IMR-90 (cell line): Measurements from ENCODE around the gene GPX5. TPM values are rescaled to one million over a fixed set of nuclear protein-coding genes. Genes with fewer than 3 reads are reported as not detected.

Source experiments
- ATAC-seq: fragments of 200-7000 bp; cut with Tn5 transposase; 2 replicates; pipeline ENCODE4 v1.9.1; 2020; ENCODE audit warnings: low read depth, mild to moderate bottlenecking, moderate library complexity
- BruUV-seq: library from RNA; stranded (reverse); fragments of 400-500 nt; replicated peaks from 2 replicates; lab custom pipeline; 2021; lab: Mats Ljungman, UMichigan
- CTCF ChIA-PET: fragments of 300-600 bp; formaldehyde crosslinking; extraction: SDS; loops from one replicate; lab custom pipeline; 2021; ENCODE audit warnings: antibody characterized with exemption; lab: Yijun Ruan, JAX
- POLR2A ChIA-PET: fragments of 300-600 bp; sonication (Branson Sonifier 250); formaldehyde crosslinking; loops from one replicate; lab custom pipeline; 2022; ENCODE audit warnings: antibody characterized with exemption; ENCODE audit not compliant: unreplicated experiment; lab: Charles Lee
- DNase-seq: peaks from one replicate; pipeline ENCODE4 v3.0.0; 2013
- H2AFZ ChIP-seq: replicated peaks from 2 replicates; pipeline ENCODE3; 2013; ENCODE audit warnings: low read length, mild to moderate bottlenecking; ENCODE audit not compliant: poor library complexity
- H2AK5ac ChIP-seq: 2 replicates; pipeline ENCODE4 v1.6.1; 2013; ENCODE audit warnings: low read depth, low read length, inconsistent platforms
- H2AK9ac ChIP-seq: replicated peaks from 2 replicates; pipeline ENCODE3; 2013; ENCODE audit warnings: mild to moderate bottlenecking, low read depth, low read length, moderate library complexity; ENCODE audit not compliant: poor library complexity
- H2BK120ac ChIP-seq: 2 replicates; pipeline ENCODE4 v1.6.1; 2013; ENCODE audit warnings: low read depth, low read length, inconsistent platforms
- H2BK15ac ChIP-seq: 3 replicates; pipeline ENCODE4 v1.6.1; 2013; ENCODE audit warnings: low read depth, low read length, inconsistent platforms
- H2BK20ac ChIP-seq: 2 replicates; pipeline ENCODE4 v1.6.1; 2013; ENCODE audit warnings: low read depth, mild to moderate bottlenecking, inconsistent platforms, low read length, moderate library complexity
- H2BK5ac ChIP-seq: 2 replicates; pipeline ENCODE4 v1.6.1; 2013; ENCODE audit warnings: mild to moderate bottlenecking, low read depth, low read length, inconsistent platforms; ENCODE audit not compliant: poor library complexity, severe bottlenecking
- H3K14ac ChIP-seq: replicated peaks from 2 replicates; pipeline ENCODE4 v1.6.1; 2013; ENCODE audit warnings: low read depth, low read length, inconsistent platforms
- H3K18ac ChIP-seq: 2 replicates; pipeline ENCODE4 v1.6.1; 2013; ENCODE audit warnings: low read depth, low read length, control low read depth
- H3K23ac ChIP-seq: 2 replicates; pipeline ENCODE4 v1.6.1; 2013; ENCODE audit warnings: low read depth, low read length, inconsistent platforms
- H3K27ac ChIP-seq: 2 replicates; pipeline ENCODE4 v1.5.1; 2013; ENCODE audit warnings: mild to moderate bottlenecking, control low read depth, low read length; ENCODE audit not compliant: insufficient read depth
- H3K27me3 ChIP-seq: 2 replicates; pipeline ENCODE4 v1.6.1; 2013; ENCODE audit warnings: low read length; ENCODE audit not compliant: control insufficient read depth, insufficient read depth
- H3K36me3 ChIP-seq: 2 replicates; pipeline ENCODE4 v1.6.1; 2013; ENCODE audit warnings: low read length, mixed read lengths; ENCODE audit not compliant: control insufficient read depth, insufficient read depth
- H3K4ac ChIP-seq: 2 replicates; pipeline ENCODE4 v1.6.1; 2013; ENCODE audit warnings: low read depth, low read length, inconsistent platforms
- H3K4me1 ChIP-seq: 2 replicates; pipeline ENCODE4 v1.6.1; 2013; ENCODE audit warnings: low read length, mixed read lengths; ENCODE audit not compliant: control insufficient read depth, insufficient read depth
- H3K4me2 ChIP-seq: 2 replicates; pipeline ENCODE4 v1.6.1; 2013; ENCODE audit warnings: low read depth, mild to moderate bottlenecking, control low read depth, low read length, moderate library complexity
- H3K4me3 ChIP-seq: 2 replicates; pipeline ENCODE4 v1.5.1; 2013; ENCODE audit warnings: low read depth, mild to moderate bottlenecking, control low read depth, low read length, moderate library complexity; ENCODE audit not compliant: insufficient read depth
- H3K56ac ChIP-seq: 2 replicates; pipeline ENCODE4 v1.6.1; 2013; ENCODE audit warnings: low read length, inconsistent platforms; ENCODE audit not compliant: insufficient read depth; ENCODE audit errors: extremely low read depth
- H3K79me1 ChIP-seq, 2 experiments: 2 replicates each; pipeline ENCODE4 v1.6.1; 2013; ENCODE audit warnings: low read length in 2 of 2, inconsistent platforms in 1 of 2, low read depth in 1 of 2
- H3K9ac ChIP-seq: 2 replicates; pipeline ENCODE4 v1.6.1; 2013; ENCODE audit warnings: low read depth, low read length, control low read depth
- H3K9me1 ChIP-seq: 2 replicates; pipeline ENCODE4 v1.6.1; 2013; ENCODE audit warnings: low read length, inconsistent platforms; ENCODE audit not compliant: insufficient read depth
- H3K9me3 ChIP-seq: 2 replicates; pipeline ENCODE4 v1.6.1; 2013; ENCODE audit warnings: low read length; ENCODE audit not compliant: control insufficient read depth, insufficient read depth
- H4K20me1 ChIP-seq: 2 replicates; pipeline ENCODE4 v1.6.1; 2013; ENCODE audit warnings: low read length, inconsistent platforms; ENCODE audit not compliant: insufficient read depth
- H4K5ac ChIP-seq: 2 replicates; pipeline ENCODE4 v1.6.1; 2013; ENCODE audit warnings: mild to moderate bottlenecking, low read depth, low read length, control low read depth
- H4K8ac ChIP-seq, 2 experiments: 2 replicates each; pipeline ENCODE4 v1.6.1; 2013; ENCODE audit warnings: low read depth in 2 of 2, low read length in 2 of 2, control low read depth in 1 of 2, inconsistent platforms in 1 of 2
- H4K91ac ChIP-seq: 2 replicates; pipeline ENCODE4 v1.6.1; 2013; ENCODE audit warnings: low read depth, low read length, inconsistent platforms; ENCODE audit not compliant: insufficient read depth
- BHLHE40 ChIP-seq: fragments of 150-350 bp; IDR thresholded peaks from 2 replicates; pipeline ENCODE4 v1.6.1; 2016; ENCODE audit warnings: mild to moderate bottlenecking, low read depth, low read length
- CEBPB ChIP-seq: IDR thresholded peaks from 2 replicates; pipeline ENCODE4 v1.6.1; 2012; ENCODE audit warnings: low read depth, low read length, improper control_type of control experiment
- CHD1 ChIP-seq: IDR thresholded peaks from 2 replicates; pipeline ENCODE4 v1.6.1; 2012; ENCODE audit warnings: low read depth, low read length, improper control_type of control experiment
- CTCF ChIP-seq: conservative IDR thresholded peaks from 2 replicates; pipeline ENCODE4 v1.5.1; 2012; ENCODE audit warnings: mild to moderate bottlenecking, low read depth, low read length, improper control_type of control experiment
- ELK1 ChIP-seq: fragments of 150-350 bp; IDR thresholded peaks from 2 replicates; pipeline ENCODE4 v1.6.1; 2016; ENCODE audit warnings: low read depth, mild to moderate bottlenecking, low read length, moderate library complexity, borderline replicate concordance
- FOS ChIP-seq: fragments of 150-350 bp; IDR thresholded peaks from 2 replicates; pipeline ENCODE4 v1.6.1; 2016; ENCODE audit warnings: low read depth, low read length
- MAFK ChIP-seq: IDR thresholded peaks from 2 replicates; pipeline ENCODE4 v1.6.1; 2012; ENCODE audit warnings: low read depth, low read length, improper control_type of control experiment
- MAZ ChIP-seq: IDR thresholded peaks from 2 replicates; pipeline ENCODE4 v1.6.1; 2012; ENCODE audit warnings: low read depth, mild to moderate bottlenecking, low read length, improper control_type of control experiment, moderate library complexity, borderline replicate concordance
- MXI1 ChIP-seq: IDR thresholded peaks from 2 replicates; pipeline ENCODE4 v1.6.1; 2012; ENCODE audit warnings: low read depth, mild to moderate bottlenecking, low read length, moderate library complexity, borderline replicate concordance
- NFE2L2 ChIP-seq: fragments of 150-350 bp; IDR thresholded peaks from 2 replicates; pipeline ENCODE4 v1.6.1; 2016; ENCODE audit warnings: low read depth, mild to moderate bottlenecking, low read length
- POLR2A ChIP-seq: IDR thresholded peaks from 2 replicates; pipeline ENCODE4 v1.6.1; 2012; ENCODE audit warnings: mild to moderate bottlenecking, low read depth, low read length
- RAD21 ChIP-seq: IDR thresholded peaks from 2 replicates; pipeline ENCODE4 v1.6.1; 2012; ENCODE audit warnings: low read length, improper control_type of control experiment
- RCOR1 ChIP-seq: IDR thresholded peaks from 2 replicates; pipeline ENCODE4 v1.6.1; 2012; ENCODE audit warnings: mild to moderate bottlenecking, low read length, improper control_type of control experiment; ENCODE audit not compliant: insufficient replicate concordance
- RFX5 ChIP-seq: IDR thresholded peaks from 2 replicates; pipeline ENCODE4 v1.8.0; 2012; ENCODE audit warnings: low read depth, mild to moderate bottlenecking, low read length, moderate library complexity
- SMC3 ChIP-seq: fragments of 150-350 bp; IDR thresholded peaks from 2 replicates; pipeline ENCODE4 v1.6.1; 2016; ENCODE audit warnings: low read depth, mild to moderate bottlenecking, antibody characterized with exemption, low read length, moderate library complexity
- USF2 ChIP-seq: fragments of 150-350 bp; IDR thresholded peaks from 2 replicates; pipeline ENCODE4 v1.6.1; 2017; ENCODE audit warnings: mild to moderate bottlenecking, antibody characterized with exemption, low read length, low read depth
- WGBS, 2 experiments: methylation state at CpG; one replicate each; pipeline versions ENCODE4 v1.1.5 to v1.1.7; 2013; ENCODE audit warnings: missing lambda C conversion rate in 2 of 2; ENCODE audit not compliant: insufficient read length in 1 of 2; ENCODE audit errors: extremely low coverage in 2 of 2; 5-methylcytosine and 5-hydroxymethylcytosine counted together
- dilution Hi-C: fragments of 300-500 bp; cut with HindIII; formaldehyde crosslinking; loops from one replicate; pipeline ENCODE4 v1.14.3; 2018; ENCODE audit warnings: low sequenced_read_pairs; ENCODE audit not compliant: unreplicated experiment
- in situ Hi-C: fragments of 300-500 bp; cut with MboI; formaldehyde crosslinking; loops from 3 replicates; pipeline ENCODE4 v1.14.3; 2019; ENCODE audit warnings: low sequenced_read_pairs, inconsistent platforms, mixed read lengths
- intact Hi-C: fragments of 100-400 bp; cut with micrococcal nuclease; formaldehyde crosslinking; loops from 2 replicates; pipeline ENCODE4 v1.10.0; 2022
- polyA plus RNA-seq, 3 experiments: library from polyadenylated mRNA; depleted of rRNA; stranded (reverse); fragments of >200 nt; gene quantifications; 2 replicates each; pipeline ENCODE4 v1.2.3, GENCODE V29; 2012; ENCODE audit warnings: low replicate concordance in 1 of 3
- total RNA-seq: library from RNA; depleted of rRNA; stranded (reverse); fragments of >200 nt; gene quantifications from 2 replicates; pipeline ENCODE4 v1.2.3, GENCODE V29; 2012

Gene GPX5
- total and polyA plus RNA-seq, 2 of the 4 experiments (the other 2 are of a cell fraction) = not detected

GRCh38 chr6:28506807-28507475 lies 18.7 kb upstream of the GPX5 start:
- Histone ChIP-seq H3K14ac (no peak overlapping the region), H4K5ac (no peak overlapping the region), H3K56ac (no peak overlapping the region), H3K9me3 (no peaks in the 10 kb centered on the region), H3K23ac (no peak overlapping the region), H3K27me3 (no peaks in the 10 kb centered on the region), H3K4me1 (no peaks in the 10 kb centered on the region), H3K4me2 (no peak overlapping the region), H3K18ac (no peak overlapping the region), H3K9ac (no peak overlapping the region), H3K27ac (no peak overlapping the region), H3K36me3 (no peaks in the 10 kb centered on the region), H2BK15ac (no peak overlapping the region), H4K20me1 (no peaks in the 10 kb centered on the region), H4K8ac (no peak overlapping the region), H4K91ac (no peak overlapping the region), H3K4ac (no peak overlapping the region), H2AK9ac (no peak overlapping the region), H3K9me1 (no peaks in the 10 kb centered on the region; the same call in 1 of the 2 replicates), H2AK5ac (no peak overlapping the region), H2BK5ac (no peak overlapping the region), H3K4me3 (no peak overlapping the region), H2BK120ac (no peak overlapping the region), H3K79me1 (no peaks in the 10 kb centered on the region), H2AFZ (no peak overlapping the region), H2BK20ac (no peak overlapping the region)
- intact Hi-C loops = no loop called here
- no TSS peak for BruUV-seq
- dilution Hi-C loops = no loop called here
- WGBS, 2 experiments = 33% methylated on average over 1 of the region's 4 CpGs; no CpG with 5 or more reads in 1 of the 2 experiments
- ATAC-seq (no peak), DNase-seq (no peak)
- TF ChIP-seq MAFK (no peak), NFE2L2 (no peak), POLR2A (no peak), RCOR1 (no peak), RAD21 (no peak), BHLHE40 (no peak), CTCF (no peak), USF2 (no peak), SMC3 (no peak), CEBPB (no peak), MXI1 (no peak), ELK1 (no peak), CHD1 (no peak), RFX5 (no peak), MAZ (no peak), FOS (no peak)
- in situ Hi-C loops = no loop called here
- ChIA-PET POLR2A (no interaction called here), CTCF (no interaction called here)
